Activated CD8-positive, alpha-beta memory T cell treated with anti-CD3 and anti-CD28 coated beads, Interleukin-2, amount 50 U/mL, for 24 hours (primary cell): Measurements from ENCODE around the gene ASIC2.

Source experiments
- DNase-seq: peaks from one replicate; pipeline ENCODE4 v3.0.0-alpha.2; 2020; ENCODE audit errors: extremely low read depth

Gene ASIC2

DNA sequence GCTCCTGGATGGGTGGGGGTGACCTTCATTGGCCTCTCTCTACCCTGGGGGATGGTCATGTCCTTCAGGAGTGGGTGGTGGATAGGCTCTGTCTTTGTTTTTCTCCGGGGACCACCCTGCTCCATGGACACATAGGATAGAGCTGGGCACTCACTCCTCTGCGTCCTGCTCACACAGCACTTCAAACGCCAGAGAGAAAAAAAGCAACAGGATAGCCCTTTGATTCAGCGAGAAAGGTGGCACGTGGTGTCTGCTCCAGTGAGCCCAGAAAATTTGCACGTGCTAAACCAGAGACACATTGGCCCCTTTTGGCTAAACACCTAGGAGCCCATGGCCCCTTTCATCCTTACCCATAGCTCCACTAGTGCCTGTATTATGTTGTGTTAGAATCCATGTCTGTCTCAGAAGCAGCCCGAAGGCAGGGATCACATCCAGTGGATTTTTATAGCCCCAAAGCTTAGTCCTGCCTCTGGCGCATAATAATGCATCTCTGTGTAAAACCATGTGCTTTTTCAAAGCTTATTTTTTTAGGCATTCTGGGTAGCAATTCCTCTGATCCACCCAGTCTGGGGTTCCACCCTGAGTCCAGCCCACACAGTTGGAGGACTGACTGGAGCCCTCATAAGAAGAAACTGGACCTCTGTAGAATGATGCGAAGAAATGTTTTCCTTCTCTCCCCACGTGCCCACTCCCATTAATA, 90.1 kb downstream of the ASIC2 start:
- no peak for DNase-seq

GRCh38 chr17:33202021-33202420, 91.1 kb downstream of the ASIC2 start:
- no peak for DNase-seq

DNA sequence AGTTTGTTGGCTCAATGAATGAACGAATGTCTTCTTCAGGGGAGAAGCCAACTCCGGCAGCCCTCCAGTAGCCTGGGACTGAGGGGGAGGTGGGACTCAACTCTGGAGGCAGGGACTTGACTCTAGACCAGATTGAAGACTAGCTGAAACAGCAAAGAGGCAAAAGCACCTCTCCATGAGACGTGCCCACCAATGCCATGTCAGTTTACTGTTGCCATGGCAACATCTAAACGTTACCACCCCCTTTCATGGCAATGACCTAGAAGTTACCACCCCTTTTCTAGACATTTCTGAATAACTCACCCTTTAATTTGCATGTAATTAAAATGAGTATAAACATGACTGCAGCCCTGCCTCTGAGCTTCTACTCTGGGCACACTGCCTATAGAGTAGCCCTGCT, 91.8 kb downstream of the ASIC2 start:
- no peak for DNase-seq

- no peak for DNase-seq
These were observed 92.5 kb downstream of the ASIC2 start for GRCh38 chr17:33200587-33200986.

DNA sequence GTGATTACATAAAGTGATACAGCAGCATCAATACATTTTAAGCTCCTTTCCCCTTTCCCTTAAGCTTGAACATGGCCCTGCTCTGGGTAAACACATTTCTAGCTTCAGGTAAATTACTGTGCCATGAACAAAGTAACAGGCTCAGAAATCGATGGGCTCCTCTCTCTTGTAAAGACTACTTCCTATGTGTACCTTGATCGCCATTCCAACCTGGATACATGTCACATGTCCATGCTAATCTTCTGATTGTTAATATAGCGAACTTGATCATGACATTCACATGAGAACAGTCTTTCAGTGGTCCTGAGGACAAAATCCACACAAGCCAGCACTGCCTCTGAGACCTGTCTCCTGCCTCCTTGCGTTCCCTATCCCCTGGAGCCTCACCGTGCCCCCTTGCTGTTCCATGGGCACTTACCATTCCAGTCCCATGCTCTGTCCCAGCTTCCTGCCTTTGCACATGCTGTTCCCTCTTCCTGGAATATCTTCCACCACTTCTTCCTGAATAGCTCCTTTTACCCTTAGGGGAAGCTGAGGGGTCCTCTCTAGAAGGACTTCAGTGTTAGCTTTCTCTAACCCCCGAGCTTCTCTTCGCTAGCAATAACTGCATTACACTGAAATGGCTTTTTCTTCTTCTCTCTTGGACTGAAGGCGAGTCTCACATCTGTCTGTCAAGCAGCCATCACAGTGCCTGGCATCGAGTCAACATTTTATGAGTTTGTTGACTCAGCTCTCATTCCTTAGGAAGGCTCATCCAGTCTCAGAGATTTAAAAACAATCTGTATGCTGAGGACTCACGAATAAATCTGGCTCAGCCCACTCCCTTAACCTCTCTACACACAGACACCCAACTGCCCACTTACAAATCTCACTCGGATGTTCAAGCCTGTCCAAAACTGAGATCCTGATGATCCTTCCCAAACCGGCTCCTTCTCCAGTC, 93.3 kb downstream of the ASIC2 start:
- DNase-seq: no peak

- DNase-seq: no peak
These were observed 94.1 kb downstream of the ASIC2 start for GRCh38 chr17:33198954-33199353.

- no peak for DNase-seq
These were observed 95.8 kb downstream of the ASIC2 start for GRCh38 chr17:33197342-33197741.

DNA sequence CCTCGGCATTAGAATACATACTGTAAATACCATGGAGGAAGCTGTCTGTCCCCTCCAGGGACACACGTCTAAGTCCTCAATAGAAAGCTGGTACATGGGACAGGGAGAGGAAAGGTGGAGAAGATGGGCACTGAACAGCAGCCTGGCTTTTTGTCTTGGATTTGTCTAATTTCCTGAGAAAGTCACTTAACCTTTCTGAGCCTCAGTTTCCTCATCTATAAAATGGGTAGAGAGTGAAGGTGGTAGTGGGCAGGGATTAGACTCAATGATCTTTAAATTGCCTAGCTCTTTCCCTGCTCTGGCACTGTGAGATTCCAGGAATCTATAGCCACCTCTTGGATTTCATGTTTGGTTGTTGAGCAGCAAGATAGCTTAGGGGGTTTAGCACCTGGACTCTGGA, 96.2 kb downstream of the ASIC2 start:
- DNase-seq: no peak

DNA sequence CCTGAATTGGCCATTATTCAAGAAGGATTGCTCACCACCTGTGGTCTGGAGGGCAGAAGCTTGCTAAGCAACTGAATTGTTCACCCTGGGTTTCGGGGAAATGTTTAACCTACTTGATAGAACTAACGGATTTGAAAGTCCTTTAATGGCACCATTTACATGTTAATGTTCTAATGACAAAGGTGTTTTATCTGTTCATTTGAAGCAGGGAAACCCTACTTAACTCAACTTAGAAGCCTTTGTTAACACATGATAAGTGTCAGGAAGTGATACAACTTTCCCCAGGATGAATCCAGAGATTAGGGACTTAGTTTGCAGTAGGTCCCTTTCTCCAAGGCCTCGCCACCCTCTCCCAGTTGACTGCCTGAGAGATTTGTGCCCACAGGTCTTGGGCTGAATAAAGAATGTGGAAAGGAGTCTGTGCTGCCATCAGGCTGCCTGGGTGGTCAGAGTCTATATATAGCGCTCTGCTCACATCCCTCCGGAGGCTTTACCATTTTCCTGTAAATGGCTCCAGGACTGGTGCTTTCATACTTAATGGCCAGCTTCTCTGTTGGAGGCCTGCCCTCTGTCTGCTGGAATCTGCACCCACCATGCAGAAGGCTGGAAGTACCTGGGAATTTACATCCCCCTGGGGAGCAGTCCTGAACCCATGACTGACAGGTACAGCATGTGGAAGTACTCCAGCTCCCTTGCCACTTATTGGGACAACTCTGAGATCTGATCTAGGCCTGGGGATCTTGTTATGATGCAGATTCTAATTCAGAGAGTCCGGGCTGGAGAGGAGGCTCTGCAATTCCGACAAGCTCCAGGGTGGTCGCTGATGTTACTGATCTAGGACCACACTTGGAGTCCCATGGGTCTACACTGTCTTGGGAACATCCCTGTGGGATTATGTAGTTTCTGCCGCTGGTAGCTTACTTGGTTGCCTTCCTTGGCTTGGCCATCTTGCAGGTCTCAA, 99.9 kb downstream of the ASIC2 start:
- no peak for DNase-seq

GRCh38 chr17:33183487-33184026, 109.5 kb downstream of the ASIC2 start:
- no peak for DNase-seq

DNA sequence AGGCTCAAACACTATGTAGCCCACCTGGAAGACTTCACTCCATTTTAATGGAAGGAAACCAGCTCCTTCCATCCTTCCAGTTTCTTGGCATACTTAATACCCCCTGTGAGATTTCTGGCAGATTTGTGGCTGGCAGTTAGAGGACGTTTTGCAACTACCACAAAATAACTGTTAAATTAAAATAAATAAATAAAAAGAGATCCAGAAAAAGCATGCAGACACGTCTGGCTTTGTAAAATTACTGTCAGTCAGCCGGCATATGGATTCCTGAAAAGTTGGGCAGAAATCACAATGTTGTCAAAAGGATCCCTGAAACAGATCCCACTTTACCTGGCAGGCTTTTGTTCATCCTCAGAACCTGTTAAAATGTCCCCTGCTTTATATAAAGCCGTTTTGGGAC, 113.9 kb downstream of the ASIC2 start:
- no peak for DNase-seq

GRCh38 chr17:33178681-33179080, 114.4 kb downstream of the ASIC2 start:
- DNase-seq: no peak

DNA sequence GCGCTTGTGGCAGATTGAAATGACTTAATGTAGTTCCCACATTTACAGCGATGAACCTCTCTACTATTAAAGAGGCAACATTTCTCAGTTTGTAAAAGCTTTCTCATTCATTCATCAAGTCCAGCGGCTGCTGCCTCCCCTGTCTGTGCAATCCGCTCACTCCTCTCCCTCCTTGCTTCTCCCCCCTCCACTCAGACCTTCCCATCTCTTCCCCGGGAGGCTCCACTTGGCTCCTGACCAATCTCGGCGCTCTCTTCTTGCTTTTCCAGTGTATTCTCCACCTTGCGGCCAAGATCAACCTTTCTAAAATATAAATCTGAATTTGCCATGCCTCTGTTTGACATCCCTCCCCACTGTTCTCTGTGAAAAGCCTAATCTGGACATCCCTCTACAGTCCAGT, 117.5 kb downstream of the ASIC2 start:
- DNase-seq: no peak

- DNase-seq: no peak
These were observed 121.2 kb downstream of the ASIC2 start for GRCh38 chr17:33171931-33172330.

DNA sequence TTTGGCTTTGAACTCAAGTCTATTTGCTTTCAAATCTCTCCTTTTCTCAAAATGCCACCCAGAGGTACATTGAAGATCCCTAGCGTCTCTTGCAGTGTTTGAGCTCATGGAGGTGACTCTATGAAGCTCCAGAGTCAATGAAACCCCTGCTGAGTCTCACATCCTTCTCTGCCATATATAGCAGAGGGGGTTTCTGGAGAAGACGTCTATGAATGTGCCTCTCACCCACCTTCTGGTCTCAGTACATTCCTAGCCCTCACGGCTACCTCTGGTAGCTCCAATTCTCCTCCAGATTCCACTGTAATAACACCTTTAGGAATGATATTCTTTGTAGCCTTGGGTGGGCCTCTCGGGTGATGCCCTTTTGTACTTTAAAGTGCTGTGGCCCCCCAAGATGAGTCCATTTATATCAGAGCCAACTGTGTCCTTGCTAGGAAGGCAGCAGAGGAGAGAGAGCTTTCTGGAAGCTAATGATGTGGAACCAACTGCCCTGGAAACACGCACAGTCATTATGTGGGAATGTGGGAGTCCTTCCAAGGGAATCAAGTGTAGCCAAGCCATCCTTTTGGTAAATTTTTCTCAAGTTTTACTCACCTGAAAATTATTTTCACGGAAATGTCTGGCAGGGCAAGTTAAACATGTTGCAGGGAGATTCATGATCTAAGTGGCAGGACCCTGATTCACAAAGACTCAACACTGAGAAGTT, 123.4 kb downstream of the ASIC2 start:
- no peak for DNase-seq

- DNase-seq: no peak
These were observed 125.4 kb downstream of the ASIC2 start for GRCh38 chr17:33167736-33168135.

- DNase-seq: no peak
These were observed 126.6 kb downstream of the ASIC2 start for GRCh38 chr17:33166472-33166871.

GRCh38 chr17:33164169-33164881, 128.8 kb downstream of the ASIC2 start:
- DNase-seq: no peak

DNA sequence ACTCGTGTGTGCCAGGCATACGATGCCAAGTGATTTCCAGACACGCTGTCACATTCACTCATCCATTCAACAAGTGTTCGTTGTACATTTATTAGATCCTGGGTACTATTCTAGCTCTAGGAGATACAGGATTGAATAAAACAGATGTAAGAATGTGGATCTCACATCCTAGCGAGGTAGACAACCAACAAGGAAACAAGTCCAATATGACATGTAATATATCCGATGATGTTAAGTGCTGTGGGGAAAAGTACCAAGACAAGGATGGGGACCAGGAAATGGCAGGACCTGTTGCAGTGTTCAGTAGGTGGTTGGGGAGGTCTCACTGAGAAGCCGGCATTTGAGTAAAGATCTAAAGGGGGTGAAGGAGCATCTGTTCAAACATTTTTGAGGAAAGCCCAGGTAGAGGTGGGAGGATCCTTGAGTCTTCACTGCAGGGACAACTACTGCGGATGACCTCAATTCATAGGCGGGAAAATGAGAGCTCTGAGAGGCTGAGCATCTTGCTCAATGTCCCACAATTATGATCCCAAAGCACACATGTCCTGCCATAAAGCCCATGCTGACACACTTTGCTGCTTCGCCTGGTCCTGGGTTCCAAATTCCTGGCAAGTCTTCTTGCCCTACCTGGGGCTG, 129.4 kb downstream of the ASIC2 start:
- DNase-seq: no peak
